ENCODE data around the gene KISS1R.

Gene KISS1R

GRCh38 chr19:962683-963400 is 45.7 kb downstream of the KISS1R start (continued):
- TF ChIP-seq, protein P1, sequence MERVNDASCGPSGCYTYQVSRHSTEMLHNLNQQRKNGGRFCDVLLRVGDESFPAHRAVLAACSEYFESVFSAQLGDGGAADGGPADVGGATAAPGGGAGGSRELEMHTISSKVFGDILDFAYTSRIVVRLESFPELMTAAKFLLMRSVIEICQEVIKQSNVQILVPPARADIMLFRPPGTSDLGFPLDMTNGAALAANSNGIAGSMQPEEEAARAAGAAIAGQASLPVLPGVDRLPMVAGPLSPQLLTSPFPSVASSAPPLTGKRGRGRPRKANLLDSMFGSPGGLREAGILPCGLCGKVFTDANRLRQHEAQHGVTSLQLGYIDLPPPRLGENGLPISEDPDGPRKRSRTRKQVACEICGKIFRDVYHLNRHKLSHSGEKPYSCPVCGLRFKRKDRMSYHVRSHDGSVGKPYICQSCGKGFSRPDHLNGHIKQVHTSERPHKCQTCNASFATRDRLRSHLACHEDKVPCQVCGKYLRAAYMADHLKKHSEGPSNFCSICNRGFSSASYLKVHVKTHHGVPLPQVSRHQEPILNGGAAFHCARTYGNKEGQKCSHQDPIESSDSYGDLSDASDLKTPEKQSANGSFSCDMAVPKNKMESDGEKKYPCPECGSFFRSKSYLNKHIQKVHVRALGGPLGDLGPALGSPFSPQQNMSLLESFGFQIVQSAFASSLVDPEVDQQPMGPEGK (CRISPR knock-in tag; IDR thresholded peaks at IDR 0.05; ENCODE audit: borderline replicate concordance), result no peak
- TF ChIP-seq ZNF565 (CRISPR knock-in tag; conservative IDR thresholded peaks at IDR 0.05; ENCODE audit: low read depth) (no peak), TOX (CRISPR knock-in tag; IDR thresholded peaks at IDR 0.05; ENCODE audit: borderline replicate concordance) (no peak), ZNF8 (CRISPR knock-in tag; IDR thresholded peaks at IDR 0.05) (no peak)

DNA sequence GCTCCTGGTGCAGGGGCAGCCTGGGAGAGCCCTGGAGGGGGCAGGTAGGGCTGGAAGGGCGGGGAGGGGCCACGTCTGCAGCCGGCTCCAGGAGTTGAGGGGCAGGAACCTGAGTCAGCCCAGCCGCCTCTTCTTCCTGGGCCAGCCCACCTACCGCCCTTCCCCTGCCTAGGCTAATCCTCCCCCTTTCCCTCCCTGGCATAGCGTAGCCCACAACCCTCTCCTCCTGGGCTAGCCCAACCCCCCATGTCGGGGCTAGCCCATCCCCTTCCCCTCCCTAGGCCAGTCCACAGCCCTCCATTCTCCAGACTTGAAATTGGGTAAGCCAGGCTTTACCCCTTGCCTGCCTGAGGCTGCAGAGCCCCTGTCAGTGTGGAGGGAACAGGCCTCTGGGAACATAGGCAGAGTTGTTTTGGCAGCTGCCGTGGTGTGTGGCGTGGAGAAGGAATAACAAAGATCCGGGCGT is 46.4 kb downstream of the KISS1R start:
- no peak for ATAC-seq
- no peak for TF ChIP-seq ZFP30 (CRISPR knock-in tag; IDR thresholded peaks at IDR 0.05)
- no peak for TF ChIP-seq ZC3H10 (CRISPR knock-in tag; IDR thresholded peaks at IDR 0.05)
- TF ChIP-seq SNAI2 (CRISPR knock-in tag; IDR thresholded peaks at IDR 0.05), result no peak
- no peak for TF ChIP-seq ZNF70 (CRISPR knock-in tag; IDR thresholded peaks at IDR 0.05)
- no peak for TF ChIP-seq TOX (CRISPR knock-in tag; IDR thresholded peaks at IDR 0.05; ENCODE audit: borderline replicate concordance)
- TF ChIP-seq ISL1 (CRISPR knock-in tag; IDR thresholded peaks at IDR 0.05), result no peak
- TF ChIP-seq CSRNP3 (CRISPR knock-in tag; IDR thresholded peaks at IDR 0.05), result no peak
- TF ChIP-seq CSDC2 (CRISPR knock-in tag; IDR thresholded peaks at IDR 0.05), result no peak
- no peak for TF ChIP-seq PPARA (CRISPR knock-in tag; IDR thresholded peaks at IDR 0.05; ENCODE audit: borderline replicate concordance)
- no peak for TF ChIP-seq ZNF565 (CRISPR knock-in tag; conservative IDR thresholded peaks at IDR 0.05; ENCODE audit: low read depth)
- TF ChIP-seq, protein P2, sequence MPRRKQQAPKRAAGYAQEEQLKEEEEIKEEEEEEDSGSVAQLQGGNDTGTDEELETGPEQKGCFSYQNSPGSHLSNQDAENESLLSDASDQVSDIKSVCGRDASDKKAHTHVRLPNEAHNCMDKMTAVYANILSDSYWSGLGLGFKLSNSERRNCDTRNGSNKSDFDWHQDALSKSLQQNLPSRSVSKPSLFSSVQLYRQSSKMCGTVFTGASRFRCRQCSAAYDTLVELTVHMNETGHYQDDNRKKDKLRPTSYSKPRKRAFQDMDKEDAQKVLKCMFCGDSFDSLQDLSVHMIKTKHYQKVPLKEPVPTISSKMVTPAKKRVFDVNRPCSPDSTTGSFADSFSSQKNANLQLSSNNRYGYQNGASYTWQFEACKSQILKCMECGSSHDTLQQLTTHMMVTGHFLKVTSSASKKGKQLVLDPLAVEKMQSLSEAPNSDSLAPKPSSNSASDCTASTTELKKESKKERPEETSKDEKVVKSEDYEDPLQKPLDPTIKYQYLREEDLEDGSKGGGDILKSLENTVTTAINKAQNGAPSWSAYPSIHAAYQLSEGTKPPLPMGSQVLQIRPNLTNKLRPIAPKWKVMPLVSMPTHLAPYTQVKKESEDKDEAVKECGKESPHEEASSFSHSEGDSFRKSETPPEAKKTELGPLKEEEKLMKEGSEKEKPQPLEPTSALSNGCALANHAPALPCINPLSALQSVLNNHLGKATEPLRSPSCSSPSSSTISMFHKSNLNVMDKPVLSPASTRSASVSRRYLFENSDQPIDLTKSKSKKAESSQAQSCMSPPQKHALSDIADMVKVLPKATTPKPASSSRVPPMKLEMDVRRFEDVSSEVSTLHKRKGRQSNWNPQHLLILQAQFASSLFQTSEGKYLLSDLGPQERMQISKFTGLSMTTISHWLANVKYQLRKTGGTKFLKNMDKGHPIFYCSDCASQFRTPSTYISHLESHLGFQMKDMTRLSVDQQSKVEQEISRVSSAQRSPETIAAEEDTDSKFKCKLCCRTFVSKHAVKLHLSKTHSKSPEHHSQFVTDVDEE (CRISPR knock-in tag; IDR thresholded peaks at IDR 0.05), result no peak

DNA sequence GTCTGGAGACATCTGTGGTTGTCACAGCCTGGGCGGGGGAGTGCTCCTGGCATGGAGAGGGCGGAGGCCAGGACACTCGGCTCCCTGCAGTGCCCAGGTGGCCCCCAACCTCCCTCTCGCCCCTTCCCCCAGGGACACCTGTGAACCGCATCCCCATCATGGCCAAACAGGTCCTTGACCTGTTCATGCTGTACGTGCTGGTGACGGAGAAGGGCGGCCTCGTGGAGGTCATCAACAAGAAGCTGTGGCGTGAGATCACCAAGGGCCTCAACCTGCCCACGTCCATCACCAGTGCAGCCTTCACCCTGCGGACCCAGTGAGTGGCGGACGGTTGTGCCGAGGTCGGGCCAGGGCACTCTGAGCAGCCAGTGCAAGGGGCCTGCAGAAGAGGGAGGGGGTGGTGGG is 47.0 kb downstream of the KISS1R start:
- TF ChIP-seq ZFP30 (CRISPR knock-in tag; IDR thresholded peaks at IDR 0.05) (no peak), GLIS3 (CRISPR knock-in tag; IDR thresholded peaks at IDR 0.05) (no peak), BACH2 (CRISPR knock-in tag; IDR thresholded peaks at IDR 0.05; ENCODE audit: borderline replicate concordance) (no peak), CSDC2 (CRISPR knock-in tag; IDR thresholded peaks at IDR 0.05) (no peak), ZNF565 (CRISPR knock-in tag; conservative IDR thresholded peaks at IDR 0.05; ENCODE audit: low read depth) (no peak), ZNF70 (CRISPR knock-in tag; IDR thresholded peaks at IDR 0.05) (no peak), RARB (CRISPR knock-in tag; IDR thresholded peaks at IDR 0.05) (no peak), ZFP3 (CRISPR knock-in tag; IDR thresholded peaks at IDR 0.05) (no peak), ESRRG (CRISPR knock-in tag; IDR thresholded peaks at IDR 0.05) (no peak), ZNF8 (CRISPR knock-in tag; IDR thresholded peaks at IDR 0.05) (no peak), TCF4 (CRISPR knock-in tag; IDR thresholded peaks at IDR 0.05; ENCODE audit: borderline replicate concordance) (no peak), SNAI2 (CRISPR knock-in tag; IDR thresholded peaks at IDR 0.05) (no peak)
- TF ChIP-seq, protein P1 (CRISPR knock-in tag; IDR thresholded peaks at IDR 0.05; ENCODE audit: borderline replicate concordance), result no peak
- TF ChIP-seq, protein P3, sequence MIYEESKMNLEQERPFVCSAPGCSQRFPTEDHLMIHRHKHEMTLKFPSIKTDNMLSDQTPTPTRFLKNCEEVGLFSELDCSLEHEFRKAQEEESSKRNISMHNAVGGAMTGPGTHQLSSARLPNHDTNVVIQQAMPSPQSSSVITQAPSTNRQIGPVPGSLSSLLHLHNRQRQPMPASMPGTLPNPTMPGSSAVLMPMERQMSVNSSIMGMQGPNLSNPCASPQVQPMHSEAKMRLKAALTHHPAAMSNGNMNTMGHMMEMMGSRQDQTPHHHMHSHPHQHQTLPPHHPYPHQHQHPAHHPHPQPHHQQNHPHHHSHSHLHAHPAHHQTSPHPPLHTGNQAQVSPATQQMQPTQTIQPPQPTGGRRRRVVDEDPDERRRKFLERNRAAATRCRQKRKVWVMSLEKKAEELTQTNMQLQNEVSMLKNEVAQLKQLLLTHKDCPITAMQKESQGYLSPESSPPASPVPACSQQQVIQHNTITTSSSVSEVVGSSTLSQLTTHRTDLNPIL (CRISPR knock-in tag; IDR thresholded peaks at IDR 0.05; ENCODE audit: low read depth), result no peak
- ATAC-seq, result no peak

Measured in SK-N-SH treated with all-trans-retinoic acid at 6 μM for 48 hours (cell line).